ENCODE results near the gene ARRB2. TPM values are rescaled to one million over a fixed set of nuclear protein-coding genes. Genes with fewer than 3 reads are reported as not detected.

The ARRB2 gene
- total and polyA plus RNA-seq, 2 of the 13 experiments (the other 11 are each of a cell fraction or from before 2014, with no cell fraction given) = 21.5 to 49.2 TPM

GRCh38 chr17:4719684-4720221 lies 9.3 kb downstream of the ARRB2 start:
- no TSS peak for BruUV-seq (replicated peaks)
- FAIRE-seq (no peak), DNase-seq (ENCODE audit: low spot score) (no peak), ATAC-seq (no peak)
- H3K9ac ChIP-seq (ENCODE audit: insufficient read depth, low read depth, low read length) = no peak overlapping the region
- ChIA-PET CTCF (ENCODE audit: low intra/inter-chr PET ratio, low total read pairs) (no interaction called here), POLR2A (interaction anchor here (3.1 to 3.6 kb wide), 2 partner anchors 8 to 10 kb away, joined by 24 to 87 read pairs; partner anchors contain the start of gene ARRB2)
- H3K4me2 ChIP-seq (ENCODE audit: low read depth, low read length) = no peak overlapping the region
- H3K4me3 ChIP-seq (replicated peaks in 1 of 3; ENCODE audit: insufficient read depth in 1 of 3, low read depth in 2 of 3, low read length in 3 of 3) = no peak overlapping the region
- no peaks in the 10 kb centered on the region for H3K79me2 ChIP-seq (ENCODE audit: insufficient read depth, low read length)
- peaks cover 35% of the 10 kb centered on the region for H3K4me1 ChIP-seq (ENCODE audit: insufficient read depth, low read length)
- intact Hi-C loops (cut with micrococcal nuclease; ENCODE audit: unreplicated experiment) (loop anchor here (10.0 kb wide), 1 partner anchor 245 kb away; the partner anchor contains the start of gene SPAG7), in situ Hi-C loops (cut with HindIII; ENCODE audit: extremely low pct_ligation_motif_present, low pct_unique_long_range_greater_than_20kb) (no loop called here)
- no peak overlapping the region for H3K27ac ChIP-seq (ENCODE audit: extremely low read length, insufficient read depth, low read length)
- H2AFZ ChIP-seq (ENCODE audit: low read length) = no peak overlapping the region
- no peaks in the 10 kb centered on the region for H3K27me3 ChIP-seq (ENCODE audit: control insufficient read depth in 1 of 2, insufficient read depth in 2 of 2, low read length in 2 of 2)
- peaks cover 11 to 37% of the 10 kb centered on the region in 2 experiments; a peak in 4 of 5 replicates for H3K36me3 ChIP-seq (replicated peaks in 1 of 2; ENCODE audit: control insufficient read depth in 1 of 2, insufficient read depth in 2 of 2, low read length in 2 of 2)
- no peak for TF ChIP-seq POLR2AphosphoS2 (IDR thresholded peaks at IDR 0.05; ENCODE audit: low read depth, low read length)
- TF ChIP-seq RBFOX2 (IDR thresholded peaks at IDR 0.05; ENCODE audit: low read depth, low read length) = 0 out of 2 replicates have a peak, but pooled peaks have one; percentile 29
- H3K9me3 ChIP-seq (ENCODE audit: low read length) = no peaks in the 10 kb centered on the region
- WGBS (ENCODE audit: low lambda C conversion rate) = 94% methylated on average over 8 of the region's 15 CpGs
- H4K20me1 ChIP-seq (ENCODE audit: insufficient read depth, low read length) = no peaks in the 10 kb centered on the region

- H3K27ac ChIP-seq (ENCODE audit: extremely low read length, insufficient read depth, low read length) = peak overlapping the region; percentile 68
- BruUV-seq (replicated peaks) = TSS peak; percentile 74
- ChIA-PET POLR2A (interaction anchor here (0.6 to 3.6 kb wide), 14 partner anchors 9 to 247 kb away, joined by 3 to 87 read pairs (median 12); partner anchors contain the start of genes ARRB2, GLTPD2, MED11 and PELP1), CTCF (ENCODE audit: low intra/inter-chr PET ratio, low total read pairs) (no interaction called here)
- FAIRE-seq (peak; percentile 32), DNase-seq (ENCODE audit: low spot score) (peak; percentile 62), ATAC-seq (peak; percentile 26)
- peak overlapping the region; percentile 70 for H3K4me2 ChIP-seq (ENCODE audit: low read depth, low read length)
- H3K4me3 ChIP-seq (replicated peaks in 1 of 3; ENCODE audit: insufficient read depth in 1 of 3, low read depth in 2 of 3, low read length in 3 of 3) = no peak overlapping the region
- H3K36me3 ChIP-seq (replicated peaks in 1 of 2; ENCODE audit: control insufficient read depth in 1 of 2, insufficient read depth in 2 of 2, low read length in 2 of 2) = peaks cover 8 to 31% of the 10 kb centered on the region in 2 experiments; a peak in 4 of 5 replicates
- H3K4me1 ChIP-seq (ENCODE audit: insufficient read depth, low read length) = peaks cover 35% of the 10 kb centered on the region
- intact Hi-C loops (cut with micrococcal nuclease; ENCODE audit: unreplicated experiment) (loop anchor here (1.0 kb wide), 2 partner anchors 10 kb away; partner anchors contain the start of gene ARRB2), in situ Hi-C loops (cut with HindIII; ENCODE audit: extremely low pct_ligation_motif_present, low pct_unique_long_range_greater_than_20kb) (no loop called here)
- no peak overlapping the region for H2AFZ ChIP-seq (ENCODE audit: low read length)
- 44% methylated on average over 7 of the region's 7 CpGs for WGBS (ENCODE audit: low lambda C conversion rate)
- H3K27me3 ChIP-seq (ENCODE audit: control insufficient read depth in 1 of 2, insufficient read depth in 2 of 2, low read length in 2 of 2) = no peaks in the 10 kb centered on the region
- TF ChIP-seq HOXA3 (CRISPR knock-in tag; IDR thresholded peaks at IDR 0.05) (peak; percentile 35; the same call in 1 of the 2 replicates), ZBTB21 (CRISPR knock-in tag; IDR thresholded peaks at IDR 0.05) (peak; percentile 87), ATF4 (CRISPR knock-in tag; IDR thresholded peaks at IDR 0.05) (peak in 1 of 2 experiments; percentile 52; a peak in 1 of 4 replicates), HNRNPK (IDR thresholded peaks at IDR 0.05; ENCODE audit: low read depth, low read length, poor library complexity, severe bottlenecking) (peak; percentile 57), CREB1 (IDR thresholded peaks at IDR 0.05) (peak; percentile 33; the same call in 1 of the 2 replicates), CREB1 (CRISPR knock-in tag; IDR thresholded peaks at IDR 0.05) (no peak), FOSL2 (CRISPR knock-in tag; IDR thresholded peaks at IDR 0.05) (peak; percentile 43; the same call in 1 of the 2 replicates), ZNF263 (CRISPR knock-in tag; IDR thresholded peaks at IDR 0.05) (peak; percentile 81), ZNF326 (CRISPR knock-in tag; IDR thresholded peaks at IDR 0.05; ENCODE audit: borderline replicate concordance) (no peak), ZNF569 (CRISPR knock-in tag; IDR thresholded peaks at IDR 0.05; ENCODE audit: borderline replicate concordance) (no peak)
- no peaks in the 10 kb centered on the region for H4K20me1 ChIP-seq (ENCODE audit: insufficient read depth, low read length)
- H3K9ac ChIP-seq (ENCODE audit: insufficient read depth, low read depth, low read length) = peak overlapping the region; percentile 8; the same call in 1 of the 2 replicates
- no peaks in the 10 kb centered on the region for H3K79me2 ChIP-seq (ENCODE audit: insufficient read depth, low read length)
- no peaks in the 10 kb centered on the region for H3K9me3 ChIP-seq (ENCODE audit: low read length)
Observed at GRCh38 chr17:4720787-4721186, 10.4 kb downstream of the ARRB2 start.

Data from HepG2 (cell line).